GM23248 (cell line): ENCODE measurements around the gene CPNE6.

Experiments used
- EZH2 ChIP-seq: fragments of 200-600 bp; sonication (generic); IDR thresholded peaks from 2 replicates; pipeline ENCODE4 v1.6.1; 2018; ENCODE audit warnings: antibody characterized with exemption, mild to moderate bottlenecking; ENCODE audit not compliant: insufficient read depth, poor library complexity, severe bottlenecking
- EZH2phosphoT487 ChIP-seq: fragments of 200-600 bp; sonication (generic); IDR thresholded peaks from 2 replicates; pipeline ENCODE4 v1.6.1; 2018; ENCODE audit warnings: antibody characterized with exemption, moderate library complexity, mild to moderate bottlenecking, low read depth; ENCODE audit not compliant: insufficient read depth

DNA sequence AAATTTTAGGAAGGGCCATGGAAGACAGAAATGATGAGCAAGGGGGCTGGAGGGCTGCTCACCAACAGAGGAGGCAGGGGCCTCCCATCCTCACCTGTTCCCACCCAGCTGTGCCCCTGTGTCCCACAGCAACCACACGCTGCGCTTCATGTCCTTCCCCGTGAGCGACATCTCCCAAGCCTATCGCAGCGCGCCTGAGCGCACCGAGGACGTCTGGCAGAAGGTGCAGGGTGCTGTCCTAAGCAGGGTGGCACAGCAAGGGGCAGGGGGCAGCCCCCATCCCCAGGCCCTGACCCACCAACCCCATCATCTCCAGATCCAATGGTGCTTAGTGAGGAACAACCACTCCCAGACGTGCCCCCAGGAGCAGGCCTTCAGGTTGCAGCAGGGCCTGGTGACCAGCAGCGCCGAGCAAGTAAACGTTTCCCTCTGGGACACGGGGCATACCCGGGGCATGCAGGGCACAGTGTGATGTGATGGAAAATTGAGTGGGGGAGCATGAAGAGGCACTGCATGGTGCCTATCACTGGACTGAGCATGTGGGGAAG is 11.4 kb upstream of the CPNE6 start:
- TF ChIP-seq EZH2 (no peak), EZH2phosphoT487 (no peak)
